Eye (tissue), 1 donor: ENCODE measurements around the gene GABPB1.

Experiments used
- DNase-seq: peaks from one replicate; pipeline ENCODE4 v3.0.0-alpha.2; 2015

Gene GABPB1

GRCh38 chr15:50341616-50342136 is 13.3 kb downstream of the GABPB1 start:
- no peak for DNase-seq

- DNase-seq = no peak
Measured at GRCh38 chr15:50340416-50340815, 14.6 kb downstream of the GABPB1 start.

- no peak for DNase-seq
Measured at GRCh38 chr15:50339717-50340116, 15.3 kb downstream of the GABPB1 start.

DNA sequence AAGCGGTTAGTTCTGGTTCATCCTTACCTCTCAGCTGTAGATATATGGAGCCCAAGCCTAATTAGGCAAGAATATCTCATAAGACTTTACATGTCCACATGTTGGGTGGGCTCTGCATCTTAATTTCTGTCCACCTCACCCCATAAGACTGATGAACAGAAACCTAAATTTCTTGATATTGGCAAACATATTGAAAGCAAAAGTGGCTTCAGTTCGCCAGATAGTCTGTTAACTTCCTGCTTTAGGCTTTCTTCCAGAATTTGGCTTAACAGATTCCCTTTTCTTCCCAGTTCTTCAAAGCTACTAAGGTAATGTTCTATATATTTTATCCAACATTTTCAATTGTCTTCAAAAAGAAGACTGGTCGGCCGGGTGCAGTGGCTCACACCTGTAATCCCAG is 19.7 kb downstream of the GABPB1 start:
- no peak for DNase-seq

GRCh38 chr15:50333229-50333628 is 21.8 kb downstream of the GABPB1 start:
- no peak for DNase-seq

- no peak for DNase-seq
Measured at GRCh38 chr15:50330921-50331320, 24.1 kb downstream of the GABPB1 start.

- DNase-seq = no peak
Measured at GRCh38 chr15:50328116-50328515, 26.9 kb downstream of the GABPB1 start.

- DNase-seq = peak; percentile 14
Measured at GRCh38 chr15:50321680-50322210, 33.3 kb downstream of the GABPB1 start.

DNA sequence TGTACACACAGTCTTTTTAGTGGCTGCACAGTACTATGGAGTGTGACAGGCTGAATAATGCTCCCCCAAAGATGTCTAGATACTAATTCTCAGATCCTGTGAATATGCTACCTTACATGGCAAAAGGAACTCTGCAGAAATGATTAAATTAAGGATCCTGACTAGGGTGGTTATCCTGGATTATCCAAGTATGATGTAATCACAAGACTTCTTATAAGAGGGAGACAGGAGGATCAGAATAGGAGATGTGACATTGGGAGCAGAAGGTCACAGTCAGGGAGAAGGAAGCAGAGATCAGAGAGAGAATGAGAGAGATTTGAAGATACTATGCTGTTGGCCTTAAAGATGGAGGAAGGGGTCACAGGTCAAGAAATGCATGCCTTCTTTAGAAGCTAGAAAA is 34.5 kb downstream of the GABPB1 start:
- no peak for DNase-seq

GRCh38 chr15:50318697-50319096 is 36.3 kb downstream of the GABPB1 start:
- DNase-seq = no peak

DNA sequence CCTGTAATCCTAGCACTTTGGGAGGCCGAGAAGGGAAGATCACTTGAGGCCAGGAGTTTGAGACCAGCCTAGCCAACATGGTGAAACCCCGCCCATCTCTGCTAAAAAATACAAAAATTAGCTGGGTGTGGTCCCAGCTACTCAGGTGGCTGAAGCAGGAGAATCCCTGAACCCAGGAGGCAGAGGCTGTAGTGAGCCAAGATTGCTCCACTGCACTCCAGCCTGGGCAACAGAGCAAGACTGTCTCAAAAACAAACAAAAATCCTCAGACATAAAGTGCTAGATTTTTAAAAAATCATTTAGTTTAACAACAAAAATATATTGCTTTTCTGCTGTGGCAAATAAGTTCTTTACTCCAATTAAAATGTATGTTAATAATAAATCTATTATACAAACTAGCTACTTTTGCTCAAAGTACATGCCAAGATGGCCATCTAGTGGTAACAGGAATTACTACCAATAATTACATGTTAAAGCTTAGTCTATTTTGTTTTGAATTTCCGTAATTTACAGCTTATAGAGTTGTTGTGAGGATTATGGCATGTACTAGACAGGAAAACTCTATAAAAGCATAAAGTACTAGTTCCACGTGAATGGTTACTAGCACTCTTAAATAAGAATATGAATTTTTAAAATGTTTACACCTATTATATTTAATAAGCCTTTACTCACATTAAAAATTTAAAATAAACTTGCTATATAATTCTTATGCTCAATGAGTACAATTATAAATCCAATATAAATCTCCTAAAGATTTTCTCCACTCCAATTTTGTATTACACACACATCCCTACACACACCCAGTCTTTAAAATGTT is 39.0 kb downstream of the GABPB1 start:
- DNase-seq = peak; percentile 57

DNA sequence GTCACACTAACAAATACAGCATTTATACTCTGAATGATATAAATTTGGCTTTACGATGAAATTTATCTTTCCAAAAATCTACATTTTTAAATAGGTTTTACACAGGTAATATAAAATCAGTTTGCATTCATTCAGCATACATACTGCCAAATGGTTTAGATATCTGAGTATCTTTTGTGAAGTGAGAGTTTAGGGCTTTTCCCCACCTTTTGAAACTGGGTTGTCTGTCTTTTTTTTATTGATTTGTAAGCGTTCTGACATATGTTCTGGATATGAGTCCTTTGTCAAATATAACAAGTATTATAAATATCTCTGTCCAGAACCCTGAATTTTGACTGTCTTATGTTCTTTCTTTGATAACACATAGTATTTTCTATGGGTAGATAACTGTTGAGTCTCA is 42.4 kb downstream of the GABPB1 start:
- no peak for DNase-seq

GRCh38 chr15:50307799-50308198 is 47.2 kb downstream of the GABPB1 start:
- no peak for DNase-seq

DNA sequence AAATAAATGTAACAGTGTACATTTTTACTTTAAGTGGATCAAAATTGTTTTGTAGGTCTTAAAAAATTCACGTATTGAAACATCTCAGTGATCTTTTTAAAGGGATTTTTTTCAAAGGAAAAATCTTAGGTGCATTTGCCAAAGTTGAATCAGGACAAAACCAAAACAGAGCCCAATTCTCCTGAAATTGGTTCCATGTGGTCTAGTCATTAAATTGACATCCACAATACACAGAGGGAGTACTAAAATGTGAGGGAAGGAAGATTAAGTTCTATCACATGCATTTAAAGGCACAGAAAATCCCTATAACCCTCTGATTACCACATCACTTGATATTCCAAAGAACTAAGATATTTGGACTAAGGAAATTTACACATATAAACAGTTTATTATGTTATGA is 50.2 kb downstream of the GABPB1 start:
- peak; percentile 7 for DNase-seq

DNA sequence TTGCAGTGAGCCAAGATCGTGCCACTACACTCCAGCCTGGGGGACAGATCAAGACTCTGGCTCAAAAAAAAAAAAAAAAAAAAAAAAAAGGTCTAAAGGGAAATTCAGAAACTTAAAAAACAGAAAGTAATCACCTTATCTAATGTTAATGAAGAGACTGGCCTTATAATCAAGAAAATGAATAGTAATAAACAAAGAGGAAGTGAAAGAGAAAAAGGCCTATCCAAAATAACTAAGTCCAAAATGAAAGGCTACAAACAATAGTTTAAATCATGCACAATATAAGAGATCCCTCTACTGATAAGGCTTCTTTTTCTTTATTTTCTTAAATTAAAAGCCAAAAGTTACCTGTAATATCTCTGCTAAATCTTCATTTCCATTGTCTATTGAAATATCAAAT is 52.4 kb downstream of the GABPB1 start:
- DNase-seq = no peak

GRCh38 chr15:50298340-50298739 is 56.7 kb downstream of the GABPB1 start:
- no peak for DNase-seq

DNA sequence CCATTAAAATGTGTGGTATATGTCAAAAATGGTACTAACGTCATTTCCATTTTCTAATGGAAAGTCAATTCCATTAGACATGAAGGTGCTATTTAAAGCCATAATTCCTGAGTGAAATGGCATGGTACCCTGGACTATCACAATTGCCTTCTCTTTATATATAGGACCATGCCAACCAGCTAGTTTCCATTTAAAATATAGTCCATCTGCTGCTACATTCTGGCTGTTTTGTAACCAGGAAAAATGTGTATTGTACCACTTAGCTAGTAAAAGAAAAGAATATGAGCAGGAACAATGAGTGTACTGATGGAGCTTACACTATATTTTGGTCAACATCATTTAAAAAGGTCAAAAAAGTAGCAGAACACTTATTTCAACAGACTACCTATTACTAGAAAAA is 59.0 kb downstream of the GABPB1 start:
- DNase-seq = no peak

- DNase-seq = no peak
Measured at GRCh38 chr15:50289749-50290148, 65.2 kb downstream of the GABPB1 start.

- no peak for DNase-seq
Measured at GRCh38 chr15:50287324-50288116, 67.5 kb downstream of the GABPB1 start.

- no peak for DNase-seq
Measured at GRCh38 chr15:50281427-50281826, 73.6 kb downstream of the GABPB1 start.

DNA sequence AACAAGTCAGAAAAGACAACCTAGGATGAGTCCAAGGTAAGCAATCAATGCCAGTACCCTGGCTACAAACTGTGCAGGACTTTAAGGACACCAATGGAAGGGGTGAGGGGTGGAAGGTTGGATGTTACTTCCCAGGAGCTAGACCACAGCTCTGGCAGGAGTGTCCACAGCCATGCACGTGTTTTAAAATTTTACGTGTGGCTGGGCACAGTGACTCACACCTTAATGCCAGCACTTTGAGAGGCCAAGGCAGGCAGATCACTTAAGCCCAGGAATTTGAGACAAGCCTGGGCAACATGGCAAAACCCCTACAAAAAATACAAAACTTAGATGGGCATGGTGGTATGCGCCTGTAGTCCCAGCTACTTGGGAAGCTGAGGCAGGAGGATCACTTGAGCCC is 74.7 kb downstream of the GABPB1 start:
- DNase-seq = no peak

GRCh38 chr15:50278496-50278895 is 76.5 kb downstream of the GABPB1 start:
- no peak for DNase-seq

GRCh38 chr15:50277370-50277769 is 77.6 kb downstream of the GABPB1 start:
- DNase-seq = no peak

DNA sequence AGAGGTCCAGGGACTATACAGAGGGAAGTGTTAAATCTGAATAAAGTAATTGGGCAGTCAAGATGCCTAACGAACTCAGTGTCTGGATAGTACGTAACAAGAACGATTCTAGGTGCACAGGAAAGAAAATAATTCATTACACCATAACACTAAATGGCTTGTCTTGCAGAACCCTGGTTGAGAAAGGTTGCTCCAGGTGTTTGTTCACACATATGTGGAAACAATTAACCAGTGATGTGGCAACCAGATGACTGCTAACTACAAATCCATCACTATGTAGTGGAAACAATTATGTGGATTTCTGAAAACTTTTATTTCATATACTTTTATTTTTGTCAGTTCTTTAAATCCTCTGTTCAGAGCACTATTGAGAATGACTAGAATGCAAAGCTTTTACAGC is 79.1 kb downstream of the GABPB1 start:
- no peak for DNase-seq
